Rectal smooth muscle tissue (tissue), 1 donor: ENCODE results near the gene BCL3.
"Not testable (repeated sequence)": the region's sequence is repeated elsewhere in the genome, so short reads cannot be mapped to it uniquely, and the experiment has no call there.

Source experiments
- H3K27ac ChIP-seq: one replicate; pipeline ENCODE4 v1.7.0; 2013; ENCODE audit warnings: low read depth, low read length, inconsistent platforms
- H3K27me3 ChIP-seq: one replicate; pipeline ENCODE4 v1.7.0; 2013; ENCODE audit warnings: low read length; ENCODE audit not compliant: control insufficient read depth, insufficient read depth
- H3K36me3 ChIP-seq: one replicate; pipeline ENCODE4 v1.7.0; 2013; ENCODE audit warnings: low read length; ENCODE audit not compliant: control insufficient read depth, insufficient read depth
- H3K4me1 ChIP-seq: one replicate; pipeline ENCODE4 v1.7.0; 2013; ENCODE audit warnings: low read length; ENCODE audit not compliant: control insufficient read depth, insufficient read depth
- H3K4me3 ChIP-seq: one replicate; pipeline ENCODE4 v1.7.0; 2013; ENCODE audit warnings: low read length
- H3K9ac ChIP-seq: one replicate; pipeline ENCODE4 v1.7.0; 2013; ENCODE audit warnings: low read length

Gene BCL3, protein sequence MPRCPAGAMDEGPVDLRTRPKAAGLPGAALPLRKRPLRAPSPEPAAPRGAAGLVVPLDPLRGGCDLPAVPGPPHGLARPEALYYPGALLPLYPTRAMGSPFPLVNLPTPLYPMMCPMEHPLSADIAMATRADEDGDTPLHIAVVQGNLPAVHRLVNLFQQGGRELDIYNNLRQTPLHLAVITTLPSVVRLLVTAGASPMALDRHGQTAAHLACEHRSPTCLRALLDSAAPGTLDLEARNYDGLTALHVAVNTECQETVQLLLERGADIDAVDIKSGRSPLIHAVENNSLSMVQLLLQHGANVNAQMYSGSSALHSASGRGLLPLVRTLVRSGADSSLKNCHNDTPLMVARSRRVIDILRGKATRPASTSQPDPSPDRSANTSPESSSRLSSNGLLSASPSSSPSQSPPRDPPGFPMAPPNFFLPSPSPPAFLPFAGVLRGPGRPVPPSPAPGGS

DNA sequence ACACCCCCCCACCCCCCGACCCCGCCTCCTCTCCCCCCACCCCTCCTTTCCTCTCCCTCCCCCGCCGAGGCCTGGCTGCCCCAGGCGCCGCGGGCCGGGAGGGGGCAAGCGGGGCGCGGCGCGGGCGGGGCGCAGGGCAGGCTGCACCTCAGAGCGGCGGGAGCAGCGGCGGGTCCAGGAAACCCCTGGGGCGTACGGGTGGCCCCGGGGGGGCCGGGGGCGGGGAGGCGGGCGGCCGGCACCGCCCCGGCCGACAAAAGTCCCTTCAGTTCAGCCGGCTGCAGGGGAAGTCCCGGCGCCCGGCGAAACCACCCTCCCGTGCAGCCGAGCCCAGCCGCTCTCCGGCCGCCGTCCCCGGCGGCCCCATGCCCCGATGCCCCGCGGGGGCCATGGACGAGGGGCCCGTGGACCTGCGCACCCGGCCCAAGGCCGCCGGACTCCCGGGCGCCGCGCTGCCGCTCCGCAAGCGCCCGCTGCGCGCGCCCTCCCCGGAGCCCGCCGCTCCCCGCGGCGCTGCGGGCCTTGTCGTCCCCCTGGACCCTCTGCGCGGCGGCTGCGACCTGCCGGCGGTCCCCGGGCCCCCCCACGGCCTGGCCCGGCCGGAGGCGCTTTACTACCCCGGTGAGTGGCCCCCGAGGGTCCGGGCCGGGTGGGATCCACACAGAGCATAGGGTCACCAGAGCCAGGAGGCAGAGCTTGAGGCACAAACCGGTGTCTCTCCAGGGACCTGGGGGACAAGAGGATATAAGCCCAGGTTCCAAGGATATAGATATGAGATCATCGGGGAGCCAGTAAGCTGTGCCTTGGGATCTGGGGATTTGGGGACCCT, at the start of gene BCL3:
BCL3 (plus strand) TSS at position 283 of the 829 bp plus-strand sequence; CDS start at position 366, 83 bp downstream.
- H3K36me3 ChIP-seq = no peaks in the 10 kb centered on the region
- peaks cover 29% of the 10 kb centered on the region for H3K4me1 ChIP-seq
- H3K27ac ChIP-seq = peak within 1 kb of the TSS; percentile 91
- H3K27me3 ChIP-seq = no peaks in the 10 kb centered on the region
- peak within 1 kb of the TSS; percentile 82 for H3K9ac ChIP-seq
- peak within 1 kb of the TSS; percentile 84 for H3K4me3 ChIP-seq

DNA sequence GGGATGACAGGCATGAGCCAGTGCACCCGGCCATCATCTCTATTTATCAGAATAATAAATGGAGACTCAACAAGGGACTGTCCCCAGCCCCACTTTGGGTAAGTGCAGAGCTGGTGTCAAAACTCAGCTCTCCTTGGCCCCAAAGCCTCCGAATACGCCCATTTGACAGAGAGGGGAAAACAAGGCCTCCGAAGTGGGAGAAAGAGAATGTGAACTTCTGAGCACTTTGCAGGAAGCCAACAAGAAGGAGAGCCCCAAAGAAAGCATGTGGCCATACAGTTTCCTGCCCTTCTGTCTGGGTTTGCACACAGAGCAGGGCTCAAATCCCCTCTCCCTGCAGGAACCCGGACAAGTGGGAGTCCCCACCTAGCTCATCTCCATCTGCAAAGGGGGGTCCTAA, 48.0 kb upstream of the BCL3 start:
- Histone ChIP-seq H3K27me3 (no peaks in the 10 kb centered on the region), H3K36me3 (no peaks in the 10 kb centered on the region), H3K27ac (no peak overlapping the region), H3K4me3 (no peak overlapping the region), H3K4me1 (no peaks in the 10 kb centered on the region), H3K9ac (no peak overlapping the region)

DNA sequence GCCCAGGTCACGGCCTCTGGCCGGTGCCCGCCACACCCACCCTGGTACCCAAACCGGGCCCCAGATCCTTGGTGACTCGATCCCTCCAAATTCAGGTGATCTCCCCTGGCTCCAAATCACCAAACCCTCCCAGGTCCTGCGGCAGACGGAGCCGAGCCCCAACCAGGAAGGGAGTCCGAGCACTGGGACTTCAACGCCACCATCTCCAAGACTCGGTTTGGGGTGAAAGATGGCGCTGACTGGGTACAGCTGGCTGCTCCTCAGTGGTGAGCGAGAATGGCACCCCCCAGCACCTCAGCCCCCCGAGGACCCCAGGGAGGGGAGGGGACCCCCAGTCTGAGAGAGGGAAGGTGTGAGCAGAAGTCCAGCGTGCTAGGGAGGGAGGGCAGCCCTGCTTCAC, 47.3 kb upstream of the BCL3 start:
- no peak overlapping the region for H3K27ac ChIP-seq
- no peaks in the 10 kb centered on the region for H3K36me3 ChIP-seq
- no peaks in the 10 kb centered on the region for H3K27me3 ChIP-seq
- H3K4me3 ChIP-seq = no peak overlapping the region
- no peaks in the 10 kb centered on the region for H3K4me1 ChIP-seq
- H3K9ac ChIP-seq = no peak overlapping the region

DNA sequence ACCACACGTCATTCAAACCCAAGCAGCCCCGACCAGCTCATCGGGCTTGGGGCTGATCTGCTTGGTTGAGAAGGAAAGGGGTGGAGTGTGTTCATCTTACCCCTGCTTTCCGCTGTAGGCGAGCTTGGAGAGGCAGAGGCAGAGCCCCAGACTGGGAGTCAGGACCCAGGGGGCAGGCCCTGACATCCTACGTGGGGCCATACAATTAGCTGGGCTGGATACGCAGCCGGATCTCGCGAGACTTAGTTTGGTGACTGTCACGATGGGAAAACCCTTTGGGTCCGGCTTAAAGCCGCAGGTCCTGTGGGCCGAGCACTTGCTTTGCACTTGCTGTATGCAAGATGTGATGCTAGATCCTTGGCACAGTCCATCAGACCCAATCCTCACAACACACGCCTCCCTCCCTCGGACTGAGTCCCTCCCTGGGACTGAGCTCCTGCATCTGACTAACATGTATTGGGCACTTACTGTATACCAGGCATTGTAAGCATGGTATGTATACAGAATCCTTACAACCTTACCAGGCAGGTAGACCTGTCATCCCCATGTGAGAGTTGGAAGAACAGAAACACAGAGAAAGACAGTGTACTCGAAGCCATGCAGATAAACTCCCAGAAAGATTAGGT, 45.8 kb upstream of the BCL3 start:
- Histone ChIP-seq H3K36me3 (no peaks in the 10 kb centered on the region), H3K27ac (no peak overlapping the region), H3K9ac (no peak overlapping the region), H3K4me1 (no peaks in the 10 kb centered on the region), H3K27me3 (no peaks in the 10 kb centered on the region), H3K4me3 (no peak overlapping the region)

DNA sequence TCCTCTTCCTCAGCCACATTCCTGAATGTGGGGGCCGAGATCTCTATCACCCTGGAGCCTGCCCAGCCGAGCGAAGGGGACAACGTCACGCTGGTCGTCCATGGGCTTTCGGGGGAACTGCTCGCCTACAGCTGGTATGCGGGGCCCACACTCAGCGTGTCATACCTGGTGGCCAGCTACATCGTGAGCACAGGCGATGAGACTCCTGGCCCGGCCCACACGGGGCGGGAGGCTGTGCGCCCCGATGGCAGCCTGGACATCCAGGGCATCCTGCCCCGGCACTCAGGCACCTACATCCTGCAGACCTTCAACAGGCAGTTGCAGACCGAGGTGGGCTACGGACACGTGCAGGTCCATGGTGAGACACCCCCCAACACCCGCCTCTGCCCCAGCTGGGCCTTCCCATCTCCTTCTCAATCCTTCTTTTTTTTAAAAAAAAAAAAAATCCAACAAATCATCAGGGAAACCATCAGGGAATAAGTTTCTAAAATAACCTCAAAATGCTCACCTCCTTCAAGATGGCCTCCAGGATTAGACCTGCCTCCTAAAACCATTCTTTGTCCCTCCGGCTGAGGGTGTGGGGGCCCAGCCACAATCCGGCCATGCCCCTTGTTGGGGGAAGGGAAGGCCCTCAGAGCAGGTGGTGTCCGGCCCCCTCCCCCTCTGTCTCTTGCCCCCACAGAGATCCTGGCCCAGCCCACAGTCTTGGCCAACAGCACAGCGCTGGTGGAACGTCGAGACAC, 45.0 kb upstream of the BCL3 start:
- Histone ChIP-seq H3K36me3 (no peaks in the 10 kb centered on the region), H3K27ac (no peak overlapping the region), H3K9ac (no peak overlapping the region), H3K4me1 (no peaks in the 10 kb centered on the region), H3K27me3 (no peaks in the 10 kb centered on the region), H3K4me3 (no peak overlapping the region)

DNA sequence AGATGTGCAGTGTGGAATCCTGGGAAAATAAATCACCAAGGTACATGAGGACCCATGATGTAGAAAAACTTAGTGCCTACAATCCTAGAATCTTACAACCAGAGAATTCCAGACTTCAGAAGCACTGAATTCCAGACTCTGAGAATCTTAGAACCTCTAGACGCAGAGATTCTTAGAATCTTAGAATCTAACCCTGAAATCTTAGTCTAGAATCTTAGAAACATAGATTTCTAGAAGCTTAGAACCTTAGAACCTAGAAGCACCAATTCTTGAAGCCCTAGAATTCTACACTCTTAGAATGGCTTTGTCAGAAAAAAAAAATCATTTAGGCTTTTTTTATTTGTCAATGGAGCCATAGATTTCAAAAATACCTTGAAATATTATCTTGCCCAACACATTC, 43.5 kb upstream of the BCL3 start:
- Histone ChIP-seq H3K27ac (no peak overlapping the region), H3K36me3 (no peaks in the 10 kb centered on the region), H3K27me3 (no peaks in the 10 kb centered on the region), H3K4me1 (no peaks in the 10 kb centered on the region), H3K9ac (no peak overlapping the region), H3K4me3 (no peak overlapping the region)

DNA sequence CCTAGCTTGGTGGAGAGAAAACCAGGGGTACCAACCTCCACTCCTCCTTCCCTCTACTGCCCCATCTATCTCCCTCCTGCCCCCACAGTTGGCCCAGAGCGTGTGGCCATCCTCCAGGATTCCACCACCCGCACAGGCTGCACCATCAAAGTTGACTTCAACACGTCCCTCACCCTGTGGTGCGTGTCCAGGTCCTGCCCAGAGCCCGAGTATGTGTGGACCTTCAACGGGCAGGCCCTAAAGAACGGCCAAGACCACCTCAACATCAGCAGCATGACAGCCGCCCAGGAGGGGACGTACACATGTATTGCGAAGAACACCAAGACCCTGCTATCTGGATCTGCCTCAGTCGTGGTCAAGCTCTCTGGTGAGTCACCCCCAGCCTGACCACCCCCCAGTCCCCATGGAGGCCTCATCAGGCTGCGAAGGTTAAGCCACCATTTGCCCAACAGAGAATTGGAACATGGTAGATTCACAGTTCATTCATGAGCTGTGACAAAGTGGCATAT, 43.0 kb upstream of the BCL3 start:
- Histone ChIP-seq H3K4me1 (no peaks in the 10 kb centered on the region), H3K36me3 (no peaks in the 10 kb centered on the region), H3K9ac (no peak overlapping the region), H3K27me3 (no peaks in the 10 kb centered on the region), H3K27ac (no peak overlapping the region), H3K4me3 (no peak overlapping the region)

DNA sequence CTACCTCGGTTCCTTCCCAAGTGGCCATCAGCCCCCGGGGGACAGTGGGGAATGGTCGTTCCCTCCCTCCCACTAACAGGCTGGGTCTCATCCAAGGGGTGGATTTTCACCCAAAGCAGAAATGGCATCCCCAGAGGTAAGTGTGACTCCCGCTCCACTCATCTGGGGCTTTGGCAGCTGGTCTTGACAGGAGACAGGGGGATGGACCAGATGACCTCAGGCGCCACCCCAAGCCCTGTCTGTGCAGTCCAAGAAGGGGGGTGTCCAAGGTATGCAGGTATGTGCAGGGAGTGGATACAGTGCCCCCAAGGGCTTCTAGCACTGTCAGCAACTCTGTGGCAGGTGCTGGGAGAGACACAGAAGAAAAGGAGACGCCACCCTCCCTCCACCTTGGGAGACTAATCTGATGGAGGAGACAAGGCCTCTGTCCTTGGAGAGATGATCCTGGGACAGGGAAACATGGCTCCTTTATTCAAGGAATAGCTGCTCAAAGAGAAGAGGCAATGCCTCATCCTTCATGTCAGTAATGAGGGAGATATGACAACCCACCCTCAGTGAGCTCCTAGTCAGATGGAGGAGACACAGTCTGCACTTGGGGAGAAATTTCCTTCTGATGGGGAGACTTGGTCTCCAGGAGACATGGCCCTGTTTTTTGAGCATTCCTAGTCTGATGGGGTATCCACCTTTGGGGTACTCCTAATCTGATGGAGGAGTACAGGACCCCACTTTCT, 41.8 kb upstream of the BCL3 start:
- H3K27me3 ChIP-seq = no peaks in the 10 kb centered on the region
- H3K4me1 ChIP-seq = no peaks in the 10 kb centered on the region

DNA sequence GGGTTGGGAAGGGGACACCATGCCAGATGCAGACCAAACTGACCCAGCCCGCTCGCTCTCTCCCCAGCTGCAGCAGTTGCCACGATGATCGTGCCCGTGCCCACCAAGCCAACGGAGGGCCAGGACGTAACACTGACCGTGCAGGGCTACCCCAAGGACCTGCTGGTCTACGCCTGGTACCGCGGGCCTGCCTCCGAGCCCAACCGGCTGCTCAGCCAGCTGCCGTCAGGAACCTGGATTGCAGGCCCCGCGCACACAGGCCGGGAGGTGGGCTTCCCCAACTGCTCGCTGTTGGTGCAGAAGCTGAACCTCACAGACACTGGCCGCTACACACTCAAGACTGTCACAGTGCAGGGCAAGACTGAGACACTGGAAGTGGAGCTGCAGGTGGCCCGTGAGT, 40.7 kb upstream of the BCL3 start:
- Histone ChIP-seq H3K4me1 (no peaks in the 10 kb centered on the region), H3K27me3 (no peaks in the 10 kb centered on the region), H3K36me3 (no peaks in the 10 kb centered on the region), H3K9ac (no peak overlapping the region), H3K4me3 (no peak overlapping the region), H3K27ac (no peak overlapping the region)

More for the DNA sequence above, 41.8 kb upstream of the BCL3 start:
- no peak overlapping the region for H3K4me3 ChIP-seq
- no peak overlapping the region for H3K27ac ChIP-seq
- no peak overlapping the region for H3K9ac ChIP-seq
- H3K36me3 ChIP-seq = no peaks in the 10 kb centered on the region

DNA sequence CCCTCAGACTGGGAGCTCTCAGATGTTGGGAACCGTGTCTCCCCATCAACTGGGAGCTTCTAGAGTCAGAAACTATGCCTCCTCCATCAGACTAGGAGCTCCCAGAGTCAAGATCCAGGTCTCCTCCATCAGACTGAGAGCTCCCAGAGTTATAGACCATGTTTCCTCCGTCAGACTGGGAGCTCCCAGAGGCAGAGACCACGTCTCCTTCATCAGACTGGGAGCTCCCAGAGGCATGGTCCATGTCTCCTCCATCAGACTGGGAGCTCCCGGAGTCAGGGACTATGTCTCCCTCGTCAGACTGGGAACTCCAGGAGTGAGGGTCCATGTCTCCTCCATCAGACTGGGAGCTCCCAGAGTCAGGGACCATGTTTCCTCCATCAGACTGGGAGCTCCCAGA, 39.6 kb upstream of the BCL3 start:
- Histone ChIP-seq H3K9ac (no peak overlapping the region), H3K36me3 (no peaks in the 10 kb centered on the region), H3K4me3 (no peak overlapping the region), H3K27me3 (no peaks in the 10 kb centered on the region), H3K27ac (no peak overlapping the region), H3K4me1 (no peaks in the 10 kb centered on the region)

DNA sequence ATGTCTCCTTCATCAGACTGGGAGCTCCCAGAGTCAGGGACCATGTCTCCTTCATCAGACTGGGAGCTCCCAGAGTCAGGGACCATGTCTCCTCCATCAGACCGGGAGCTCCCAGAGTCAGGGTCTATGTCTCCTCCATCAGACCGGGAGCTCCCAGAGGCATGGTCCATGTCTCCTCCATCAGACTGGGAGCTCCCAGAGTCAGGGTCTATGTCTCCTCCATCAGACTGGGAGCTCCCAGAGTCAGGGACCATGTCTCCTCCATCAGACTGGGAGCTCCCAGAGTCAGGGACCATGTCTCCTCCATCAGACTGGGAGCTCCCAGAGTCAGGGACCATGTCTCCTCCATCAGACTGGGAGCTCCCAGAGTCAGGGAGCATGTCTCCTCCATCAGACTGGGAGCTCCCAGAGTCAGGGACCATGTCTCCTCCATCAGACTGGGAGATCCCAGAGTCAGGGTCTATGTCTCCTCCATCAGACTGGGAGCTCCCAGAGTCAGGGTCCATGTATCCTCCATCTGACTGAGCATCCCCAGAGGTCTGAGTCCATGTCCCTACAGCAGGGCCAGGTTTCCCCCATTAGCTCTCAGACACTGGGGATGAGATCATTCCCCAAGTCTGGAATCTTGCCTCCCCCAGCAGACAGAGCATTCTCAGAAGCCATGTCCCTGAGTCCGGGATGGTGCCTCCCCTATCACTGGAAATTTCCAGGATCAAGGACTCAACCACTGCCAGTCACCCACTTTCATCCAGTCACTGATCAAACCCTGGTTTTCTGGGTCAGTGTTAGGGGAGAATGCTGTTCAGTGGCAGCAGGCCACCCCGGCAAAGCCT, 38.9 kb upstream of the BCL3 start:
- H3K27me3 ChIP-seq, H3K36me3 ChIP-seq, H3K4me1 ChIP-seq, H3K27ac ChIP-seq, H3K9ac ChIP-seq, H3K4me3 ChIP-seq: not testable (repeated sequence)
